NCI-H446 treated with DMSO at 0.1 percent for 48 hours (cell line): ENCODE results near the gene MSI2.

ENCODE experiments used
- DNase-seq: peaks from one replicate; lab custom pipeline; 2025; lab: John Stamatoyannopoulos, UW

Gene MSI2

GRCh38 chr17:57461082-57461481, 204.8 kb downstream of the MSI2 start:
- DNase-seq = no peak

DNA sequence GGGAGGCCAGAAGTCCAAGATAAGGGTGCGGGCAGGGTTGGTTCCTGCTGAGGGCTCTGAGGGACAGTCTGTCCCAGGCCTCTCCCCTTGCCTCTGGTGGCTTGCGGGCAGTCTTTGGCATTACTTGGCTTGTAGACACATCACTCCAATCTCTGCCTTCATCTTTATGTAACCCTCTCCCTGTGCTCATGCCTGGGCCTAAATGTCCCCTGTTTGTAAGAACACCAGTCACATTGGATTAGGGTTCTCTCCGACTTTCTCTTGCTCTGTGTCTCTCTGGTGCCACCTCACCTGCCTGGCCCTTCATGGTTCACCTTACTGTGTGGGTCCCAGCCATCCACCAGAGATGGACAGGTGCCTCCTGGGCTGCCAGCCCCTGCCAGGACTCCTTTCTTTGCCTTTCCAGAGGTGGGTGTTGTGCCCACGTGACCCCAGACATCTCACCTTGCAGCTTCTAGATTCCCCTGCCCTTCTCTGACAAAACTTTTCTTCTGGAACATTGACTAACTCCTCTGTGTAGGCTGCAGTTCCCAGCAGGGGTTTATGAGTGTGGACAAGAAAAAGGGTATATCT, 205.8 kb downstream of the MSI2 start:
- DNase-seq = no peak

DNA sequence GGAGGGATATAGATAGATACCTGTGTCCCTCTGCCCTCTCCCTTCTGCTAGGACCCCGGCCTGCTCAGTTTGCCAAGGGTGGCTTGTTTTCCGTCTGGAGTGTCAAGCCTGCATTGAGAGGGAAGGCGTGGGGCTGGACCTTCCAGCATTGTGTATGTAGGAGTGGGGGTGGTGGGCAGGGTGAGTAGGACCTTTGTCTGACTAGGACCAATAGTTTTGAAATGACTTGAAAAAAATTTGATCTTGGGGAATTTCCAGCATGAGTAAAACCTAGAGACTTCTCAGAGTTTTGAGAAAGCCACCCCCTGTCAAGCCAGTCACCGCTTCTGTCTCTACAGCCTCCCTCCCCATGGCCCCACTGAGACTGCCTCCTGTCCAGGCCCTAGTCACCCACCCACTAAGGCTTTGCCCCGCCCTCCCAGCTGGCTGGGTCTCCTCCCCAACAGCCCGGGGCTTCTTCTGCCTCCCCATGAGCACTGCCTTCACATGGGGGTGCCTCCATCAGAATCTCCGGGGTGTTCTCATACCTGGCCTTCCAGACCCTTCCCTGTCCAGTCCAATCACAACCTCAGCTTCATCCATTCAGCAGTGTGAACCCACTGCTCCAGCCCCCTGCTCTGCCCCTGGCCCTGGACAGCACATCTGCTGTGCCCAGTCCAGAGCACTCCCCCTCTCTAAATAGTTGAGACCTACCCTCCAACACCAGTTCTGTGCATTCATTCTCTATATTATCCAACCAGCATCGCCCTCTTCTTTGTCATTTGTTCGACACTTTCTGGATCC, 207.0 kb downstream of the MSI2 start:
- no peak for DNase-seq

DNA sequence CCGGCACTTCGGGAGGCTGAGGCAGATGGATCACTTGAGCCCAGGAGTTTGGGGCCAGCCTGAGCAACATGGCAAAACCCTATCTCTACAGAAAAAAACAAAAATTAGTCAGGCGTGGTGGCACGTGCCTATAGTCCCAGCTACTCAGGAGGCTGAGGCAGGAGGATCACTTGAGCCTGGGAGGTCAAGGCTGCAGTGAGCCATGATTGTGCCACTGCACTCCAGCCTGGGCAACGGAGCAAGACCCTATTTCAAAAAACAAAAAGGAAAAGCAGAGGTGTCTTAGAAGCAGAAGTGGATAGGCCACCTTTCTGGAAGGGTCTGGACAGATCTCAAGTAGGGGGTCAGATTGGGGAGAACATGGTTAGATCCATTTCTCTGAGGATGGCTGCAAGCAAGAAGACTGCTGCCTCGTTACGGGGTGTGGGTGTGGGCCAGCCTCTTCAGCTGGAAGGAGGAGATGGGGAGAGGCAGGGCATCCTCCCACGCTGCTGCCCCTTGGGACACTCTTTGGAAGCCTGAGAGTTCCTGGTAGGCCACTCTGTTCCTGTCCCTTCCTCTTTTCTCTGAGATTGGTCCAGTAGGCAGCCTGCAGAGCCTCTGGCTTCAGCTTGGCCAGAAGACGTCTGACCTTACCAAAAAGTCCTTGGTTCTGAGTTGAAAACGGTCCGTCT, 208.0 kb downstream of the MSI2 start:
- DNase-seq = no peak

- no peak for DNase-seq
Observed at GRCh38 chr17:57465610-57466009, 209.3 kb downstream of the MSI2 start.

DNA sequence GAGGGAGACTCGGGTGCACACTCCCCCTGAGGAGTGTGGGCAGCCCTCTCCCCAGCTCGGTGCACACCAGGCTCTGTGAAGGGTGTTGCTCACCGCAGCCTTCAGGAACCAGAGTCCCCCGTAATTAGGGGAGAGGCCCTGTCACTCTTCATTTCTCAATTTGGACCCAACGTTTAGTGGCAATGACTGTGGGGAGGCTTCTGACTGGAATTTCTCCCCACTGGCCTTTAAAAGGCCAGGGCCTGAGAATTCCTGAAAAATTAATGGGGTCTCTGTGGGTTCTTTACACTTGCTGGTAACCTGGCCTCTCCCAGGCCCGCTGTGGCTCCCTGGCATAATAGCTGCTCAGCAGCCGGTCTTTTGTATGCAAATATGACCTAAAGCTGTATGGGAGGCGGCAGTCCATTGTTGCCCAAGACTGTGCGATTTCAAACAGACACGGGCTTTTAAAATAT, 209.7 kb downstream of the MSI2 start:
- no peak for DNase-seq

DNA sequence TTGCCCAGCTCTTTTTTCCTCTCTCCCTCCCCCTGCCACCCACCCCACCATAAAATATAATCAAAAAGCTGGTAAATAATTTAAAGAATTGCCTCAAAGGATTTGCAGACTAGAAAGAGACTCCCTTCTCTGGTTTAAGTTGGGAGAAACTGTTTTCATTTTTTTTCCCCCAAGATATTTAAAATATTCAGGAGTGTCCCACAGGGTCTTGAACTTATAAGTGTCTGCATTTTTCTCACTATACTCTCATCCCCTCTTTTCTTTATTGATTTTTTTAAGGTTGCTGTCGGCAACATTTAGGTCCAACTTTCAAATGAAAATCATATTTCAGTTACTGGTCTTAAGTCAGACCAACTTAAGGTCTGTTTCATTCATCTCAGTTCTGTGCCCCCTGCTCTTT, 210.2 kb downstream of the MSI2 start:
- DNase-seq = no peak

DNA sequence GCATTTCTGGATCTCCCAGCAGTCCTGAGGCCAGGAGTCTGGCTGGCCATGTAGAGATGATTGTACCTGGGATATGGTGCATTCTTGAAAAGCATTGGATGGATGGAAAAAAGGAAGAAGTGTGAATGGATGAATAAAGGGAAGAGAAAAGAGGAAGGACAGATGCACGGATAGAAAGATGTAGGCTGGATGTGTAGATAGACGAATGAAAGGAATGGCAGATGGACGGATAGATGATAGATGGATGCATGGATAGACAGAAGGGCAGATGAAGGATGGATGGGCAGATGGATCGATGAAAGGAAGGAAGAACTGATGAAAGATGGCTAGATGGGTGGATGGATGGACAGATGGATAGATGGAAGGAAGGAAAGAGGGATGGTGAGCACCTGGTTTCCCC, 210.9 kb downstream of the MSI2 start:
- DNase-seq = no peak

- DNase-seq = no peak
Observed at GRCh38 chr17:57467801-57468200, 211.5 kb downstream of the MSI2 start.

DNA sequence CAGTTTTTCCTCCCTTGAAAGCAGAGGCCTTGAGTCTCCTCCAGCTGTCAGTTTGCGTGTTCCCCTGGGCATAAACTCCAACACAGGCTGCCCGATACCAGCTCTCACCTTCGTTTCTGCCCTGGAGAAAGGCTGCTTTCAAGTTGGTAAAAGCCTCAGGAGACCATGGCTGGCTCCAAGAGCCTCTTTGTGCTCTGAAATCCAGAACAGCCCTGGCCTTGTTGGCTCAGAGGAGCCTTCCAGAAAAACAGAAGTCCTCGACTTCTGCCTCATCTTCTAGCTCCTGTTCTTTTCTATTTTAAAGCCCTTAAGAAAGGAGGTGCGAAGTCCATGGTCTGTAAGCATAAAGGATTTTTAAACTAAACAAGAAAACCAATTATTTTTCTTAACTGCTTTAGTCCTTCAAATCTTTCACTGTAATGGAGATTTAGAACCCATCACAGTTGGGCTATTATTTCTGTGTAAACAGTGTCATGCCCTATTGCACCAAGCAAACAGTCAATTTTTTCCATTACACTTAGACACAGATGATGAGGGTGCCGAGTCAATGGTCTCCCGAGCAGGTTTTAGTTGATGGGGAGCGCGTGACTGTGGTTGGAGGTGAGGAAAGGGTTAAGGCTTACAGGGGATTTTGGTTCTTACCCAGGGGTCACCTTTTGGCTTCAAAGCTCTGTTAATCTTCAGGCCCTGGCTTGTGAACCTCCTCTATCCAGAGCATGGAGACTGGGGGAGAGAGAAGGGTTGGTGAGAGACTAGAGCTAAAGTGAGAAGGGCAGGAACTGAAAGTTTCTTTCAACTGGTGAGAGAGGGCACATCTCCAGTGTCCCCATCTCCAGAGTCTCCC, 212.8 kb downstream of the MSI2 start:
- DNase-seq = no peak

GRCh38 chr17:57470906-57471305, 214.6 kb downstream of the MSI2 start:
- no peak for DNase-seq

GRCh38 chr17:57471868-57472368, 215.6 kb downstream of the MSI2 start:
- DNase-seq = no peak

DNA sequence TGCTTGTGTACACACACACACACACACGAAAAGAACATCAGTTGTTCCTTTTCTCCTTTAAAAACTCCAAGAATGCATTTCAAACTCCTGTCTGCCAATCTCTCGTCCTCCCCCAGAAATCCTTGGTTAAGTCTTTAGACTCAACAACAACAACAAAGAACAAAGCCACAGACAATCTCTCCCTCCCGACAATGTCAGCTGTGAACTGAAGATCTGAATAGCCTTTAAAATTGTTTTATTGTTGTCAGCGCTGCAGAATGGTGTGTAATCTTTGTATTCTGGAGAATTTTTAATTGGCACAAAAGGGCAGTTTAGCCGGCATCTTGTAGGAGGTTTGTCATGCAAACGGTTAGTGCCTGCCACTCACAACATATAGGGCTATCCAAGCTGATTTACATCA, 219.5 kb downstream of the MSI2 start:
- no peak for DNase-seq

DNA sequence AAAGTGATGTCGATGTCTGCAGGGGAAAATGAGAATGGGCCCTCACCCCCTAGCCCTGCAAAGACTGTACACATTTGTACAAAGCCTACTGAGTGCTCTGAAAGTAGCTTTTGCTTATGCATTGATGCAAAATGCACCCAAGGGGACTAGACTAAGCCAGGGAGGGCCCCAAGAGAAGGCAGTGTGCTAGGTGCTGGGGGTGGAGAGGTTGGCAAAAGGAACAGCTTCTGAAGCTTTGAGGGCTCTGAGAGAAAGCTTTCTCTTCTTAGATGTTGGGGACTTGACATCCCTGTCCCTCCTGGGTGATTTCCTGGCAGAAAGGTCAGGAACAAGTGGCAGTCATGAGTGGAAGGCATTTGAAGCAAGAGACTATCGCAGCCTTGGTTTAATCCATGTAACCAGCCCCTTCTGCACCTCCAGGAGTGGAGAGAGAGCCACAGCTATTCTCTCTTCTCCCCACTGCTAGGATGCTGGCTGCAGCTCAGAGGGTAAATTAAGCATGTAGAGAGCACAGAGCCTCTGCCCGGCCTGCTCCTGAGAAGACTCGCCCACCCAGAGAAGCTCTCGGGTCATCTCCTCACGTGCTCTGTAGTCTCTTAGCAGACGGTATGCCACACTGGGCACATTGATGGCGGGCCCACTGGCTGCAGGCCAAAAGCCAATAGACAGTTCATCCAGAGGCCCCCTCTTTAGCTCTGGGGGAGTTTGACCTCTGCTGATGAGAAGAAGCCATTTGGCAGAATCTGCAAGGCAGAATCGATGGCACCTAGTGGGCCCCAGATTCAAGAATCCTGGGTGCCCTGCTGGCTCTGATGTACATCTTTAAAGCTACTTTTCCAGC, 221.4 kb downstream of the MSI2 start:
- no peak for DNase-seq

GRCh38 chr17:57478478-57479250, 222.3 kb downstream of the MSI2 start:
- no peak for DNase-seq

DNA sequence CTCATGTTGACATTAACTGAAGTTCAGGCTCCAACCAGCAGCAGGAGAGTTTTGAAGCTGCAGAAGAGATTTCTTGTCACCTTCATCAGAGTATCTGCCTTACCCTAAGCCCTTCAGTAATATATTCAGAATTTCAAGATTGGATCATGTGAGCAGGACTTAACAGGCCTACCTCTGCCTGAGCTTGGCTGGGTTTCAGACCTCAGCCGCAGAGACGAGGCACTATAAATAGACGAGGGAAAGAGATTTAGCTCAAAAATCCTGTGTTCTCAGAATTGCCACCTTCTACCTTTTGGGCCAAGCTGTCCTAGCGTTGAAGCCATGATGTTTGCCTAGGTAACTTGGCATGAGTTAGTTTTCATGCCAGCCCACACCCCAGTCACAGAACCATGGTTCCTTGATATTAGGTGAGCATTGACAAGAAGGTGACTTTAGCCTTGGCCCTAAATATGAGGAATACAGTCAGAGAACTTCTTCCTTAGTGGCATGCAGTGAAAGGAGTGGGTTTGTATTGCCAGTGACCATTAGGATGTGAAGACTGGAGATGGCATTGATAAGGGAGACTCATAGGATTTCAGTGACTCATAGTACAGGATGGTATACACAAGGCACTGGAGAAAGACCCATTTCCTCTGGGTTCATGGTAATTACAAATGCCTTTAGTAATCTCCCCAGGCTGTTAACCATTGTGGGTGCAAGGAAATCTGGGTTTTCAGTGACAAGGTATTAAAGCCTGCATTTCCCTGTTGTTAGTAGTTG, 224.3 kb downstream of the MSI2 start:
- no peak for DNase-seq

GRCh38 chr17:57481910-57482391, 225.6 kb downstream of the MSI2 start:
- DNase-seq = no peak

DNA sequence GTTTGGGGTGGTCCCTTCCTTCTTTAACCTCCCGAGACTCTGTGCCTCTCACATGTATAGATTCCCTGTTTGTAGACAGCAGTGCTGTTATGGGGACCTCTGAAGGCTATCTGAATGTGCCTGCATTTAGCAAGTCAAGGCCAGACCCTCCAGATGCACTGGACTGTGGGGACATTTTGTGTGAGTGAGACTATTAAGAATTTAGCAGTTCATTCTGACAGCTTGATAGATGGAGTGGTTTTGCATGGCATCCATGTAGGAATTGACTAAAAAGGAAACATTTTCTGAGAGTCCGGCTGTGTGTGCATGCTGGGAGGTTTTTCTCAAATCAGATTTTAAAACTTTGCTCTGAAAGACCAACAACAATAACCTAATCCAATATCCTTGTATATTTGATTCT, 226.3 kb downstream of the MSI2 start:
- DNase-seq = no peak

DNA sequence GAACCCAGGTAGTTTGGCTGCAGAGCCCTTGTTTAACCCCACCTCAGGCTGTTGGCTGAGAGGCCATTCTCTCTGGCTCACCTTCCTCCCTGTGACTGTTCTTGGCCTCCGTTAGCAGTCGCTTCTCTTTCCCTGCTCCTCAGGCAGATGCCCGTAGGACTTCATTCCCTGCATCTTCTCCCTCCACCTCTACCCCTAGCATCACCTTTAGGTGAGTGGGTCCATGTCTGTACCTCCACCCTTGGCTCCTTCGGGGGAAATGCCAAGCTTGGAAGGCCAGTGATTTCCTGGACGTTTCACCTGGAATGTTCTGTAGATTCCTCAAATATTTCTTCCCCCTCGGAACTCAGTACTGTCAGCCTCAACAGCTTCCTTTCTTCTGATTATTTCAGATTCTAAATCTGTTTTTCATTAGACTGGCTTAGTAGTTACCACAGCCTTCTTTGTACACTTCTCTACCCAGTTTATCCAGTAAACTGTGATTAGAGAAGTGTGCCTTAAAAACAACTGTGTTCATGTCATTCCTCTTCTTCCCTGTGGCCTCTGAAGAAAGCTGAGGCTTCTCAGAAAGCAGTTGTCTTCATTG, 227.9 kb downstream of the MSI2 start:
- no peak for DNase-seq
